GM18870 (cell line): ENCODE data around the gene CDH13.

Source experiments
- ATAC-seq: cut with Tn5 transposase; IDR thresholded peaks from one replicate; pipeline ENCODE4 v1.9.1; 2021; ENCODE audit warnings: moderate library complexity; ENCODE audit not compliant: unreplicated experiment

The CDH13 gene

DNA sequence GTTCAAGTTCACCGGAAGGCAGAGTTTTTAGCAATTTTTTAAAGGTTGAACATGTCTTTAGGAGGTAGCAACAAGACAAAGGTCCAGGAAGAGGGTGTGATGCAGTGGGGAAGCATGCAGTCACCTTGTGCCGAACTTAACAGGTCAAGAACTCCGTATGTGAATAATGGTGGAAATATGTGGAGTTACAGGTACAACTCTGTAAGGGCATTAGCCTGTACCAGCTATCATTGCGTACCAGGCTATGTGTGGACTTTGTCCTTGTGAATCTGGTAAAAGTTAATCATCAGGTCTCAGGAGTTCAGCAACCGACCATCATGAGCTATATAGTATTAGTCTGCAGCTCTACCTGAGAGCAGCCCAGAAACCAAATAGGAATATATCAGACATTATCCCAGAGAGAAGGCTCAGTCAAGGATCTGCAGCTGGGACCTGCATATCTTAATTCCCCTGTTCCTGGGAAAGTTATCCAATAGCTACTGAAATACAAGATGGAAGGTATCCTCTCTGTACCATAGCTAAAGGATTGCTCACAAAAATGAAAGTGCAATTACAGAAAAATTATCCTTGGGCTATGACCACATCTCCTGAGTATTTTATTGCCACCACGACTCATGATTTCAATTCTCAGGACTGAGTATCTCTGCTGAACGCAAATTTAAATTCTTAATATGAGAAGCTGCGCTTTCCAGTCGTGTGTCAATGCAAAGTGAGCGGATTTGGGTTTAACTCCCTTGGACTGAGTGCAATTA, 469.3 kb downstream of the CDH13 start:
- ATAC-seq, result no peak

DNA sequence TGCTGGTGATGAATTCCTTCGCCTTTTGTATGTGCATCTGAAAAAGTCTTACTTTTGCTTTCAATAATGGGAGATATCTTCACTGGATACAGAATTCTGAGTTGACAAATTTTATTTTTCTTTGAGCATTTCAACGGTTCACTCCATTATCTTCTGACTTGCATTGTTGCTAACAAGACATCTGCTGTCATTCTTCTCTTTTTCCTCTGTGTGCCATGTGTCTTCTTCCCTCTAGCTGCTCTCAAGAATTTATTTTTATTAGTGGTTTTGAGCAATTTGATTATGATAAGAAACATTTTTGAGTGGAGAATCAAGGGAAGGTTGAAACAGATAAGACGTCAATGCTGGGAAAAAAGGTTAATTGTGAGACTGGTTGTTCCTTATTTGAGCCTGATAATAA, 471.8 kb downstream of the CDH13 start:
- no peak for ATAC-seq

DNA sequence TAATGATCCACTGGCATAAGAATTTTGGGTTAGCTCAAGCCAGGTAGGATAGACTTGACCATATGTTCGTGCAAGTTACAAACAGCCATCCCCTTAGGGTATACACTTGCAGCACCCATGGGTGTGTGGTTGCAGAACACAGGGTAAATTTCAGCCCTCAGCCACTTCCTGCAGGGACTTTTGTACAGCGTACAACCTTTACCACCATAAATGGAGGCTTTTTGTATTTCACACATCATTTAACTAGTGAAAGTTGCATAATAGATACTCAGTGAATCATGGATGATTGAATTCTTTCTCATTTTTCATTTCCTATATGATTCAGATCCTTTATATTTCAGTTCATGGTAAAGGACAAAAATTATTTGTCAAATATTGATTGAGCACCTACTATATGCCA, 473.9 kb downstream of the CDH13 start:
- no peak for ATAC-seq

DNA sequence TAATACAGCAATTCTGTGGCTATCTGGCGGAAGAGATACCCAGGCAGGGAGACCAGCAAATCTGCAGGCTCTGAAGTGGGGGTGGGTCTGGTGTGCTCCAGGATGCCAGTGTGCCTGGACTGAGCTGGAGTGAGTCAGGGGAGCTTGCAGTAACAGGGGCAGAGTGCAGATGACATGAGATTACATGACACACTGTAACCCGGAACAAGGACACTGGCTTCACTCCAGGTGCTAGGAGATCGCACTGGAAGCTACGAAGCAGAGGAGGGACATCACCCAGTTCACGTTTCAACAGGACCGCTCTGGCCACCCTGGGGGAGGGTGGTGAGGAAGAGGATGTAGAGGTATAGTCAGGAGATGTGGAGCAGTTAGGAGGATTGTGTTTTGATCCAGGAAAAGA, 475.6 kb downstream of the CDH13 start:
- no peak for ATAC-seq

DNA sequence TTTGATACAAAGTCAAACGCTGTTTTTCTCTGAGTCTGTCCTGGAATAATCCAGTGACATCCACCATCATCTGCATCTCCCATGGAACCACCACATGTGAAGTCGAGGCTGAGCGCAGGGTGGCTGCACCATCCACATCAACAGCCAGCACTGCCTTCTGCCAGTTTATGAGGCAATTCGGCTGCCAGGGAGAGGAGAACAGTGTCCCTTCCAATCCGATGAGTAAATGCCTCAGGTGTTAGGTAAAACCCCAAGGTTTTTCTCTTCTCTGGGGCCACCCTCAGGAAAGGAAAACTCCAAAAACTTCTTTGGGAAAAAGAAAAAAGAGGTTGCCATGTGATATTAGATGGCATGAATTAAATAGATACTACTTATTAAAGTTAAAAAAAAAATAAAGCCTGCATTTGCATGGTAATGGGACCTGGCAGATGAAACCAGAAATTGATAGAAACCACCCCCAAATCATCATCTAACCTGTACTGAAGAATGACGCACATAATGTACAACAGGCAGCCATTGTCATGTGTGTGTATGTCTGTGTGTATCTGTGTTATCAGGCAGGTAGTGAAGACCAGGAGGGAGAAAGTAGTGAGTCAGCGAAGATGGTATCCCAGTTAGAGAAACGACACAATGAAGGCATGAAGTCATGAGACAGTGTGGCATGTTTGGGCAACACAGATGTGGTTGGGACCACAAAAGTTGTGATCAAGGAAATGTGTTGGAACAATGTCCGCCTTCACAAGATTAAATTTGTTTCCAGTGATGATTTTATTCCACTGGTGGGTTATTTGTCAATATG, 478.7 kb downstream of the CDH13 start:
- ATAC-seq, result no peak

DNA sequence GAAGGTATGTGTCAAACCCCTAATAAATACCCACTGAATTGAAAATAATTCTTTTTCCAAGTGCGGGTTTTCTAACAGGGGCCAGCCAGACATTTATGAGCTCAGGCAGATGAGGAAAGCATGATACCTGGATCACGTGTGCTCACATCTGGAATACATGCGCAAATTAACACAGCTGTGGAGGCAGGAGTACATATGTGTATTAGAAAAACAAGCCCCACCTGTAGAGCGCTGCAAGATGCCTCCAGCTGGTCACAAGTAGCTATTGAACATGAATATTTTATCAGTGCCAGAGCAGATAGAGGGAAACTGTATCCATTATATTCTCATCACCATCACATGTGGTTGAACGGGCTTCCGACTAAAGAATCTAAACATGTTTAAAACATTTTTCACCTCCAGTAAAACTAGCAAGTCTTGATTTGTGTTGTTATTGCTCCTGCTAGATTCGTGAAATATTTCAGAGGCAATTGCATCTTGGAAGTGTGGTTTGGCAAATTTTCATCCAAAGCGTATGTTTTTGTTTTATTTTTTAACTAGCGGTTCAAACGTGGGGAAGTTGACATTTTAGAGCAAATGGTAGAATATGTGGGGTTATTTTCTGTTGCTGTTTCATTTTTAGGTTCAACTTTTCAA, 482.8 kb downstream of the CDH13 start:
- no peak for ATAC-seq

DNA sequence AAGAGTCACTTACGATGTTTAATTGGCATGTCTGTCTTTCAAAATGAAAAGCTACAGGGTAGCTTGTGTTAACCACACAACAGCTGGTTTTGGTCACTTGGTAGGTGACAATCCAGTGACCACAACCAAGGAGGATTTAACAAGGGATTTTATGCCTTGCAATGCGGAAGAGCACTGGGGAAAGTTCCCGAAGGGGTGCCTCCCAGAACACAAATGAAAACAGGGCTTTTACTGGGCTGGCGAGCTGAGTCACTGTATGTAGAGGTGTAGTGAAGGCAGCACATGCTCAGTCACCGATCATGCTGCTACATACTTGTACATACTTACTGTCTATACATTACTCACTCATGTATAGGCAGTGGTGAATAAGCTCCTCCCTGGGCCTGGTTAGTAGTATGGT, 483.5 kb downstream of the CDH13 start:
- no peak for ATAC-seq

DNA sequence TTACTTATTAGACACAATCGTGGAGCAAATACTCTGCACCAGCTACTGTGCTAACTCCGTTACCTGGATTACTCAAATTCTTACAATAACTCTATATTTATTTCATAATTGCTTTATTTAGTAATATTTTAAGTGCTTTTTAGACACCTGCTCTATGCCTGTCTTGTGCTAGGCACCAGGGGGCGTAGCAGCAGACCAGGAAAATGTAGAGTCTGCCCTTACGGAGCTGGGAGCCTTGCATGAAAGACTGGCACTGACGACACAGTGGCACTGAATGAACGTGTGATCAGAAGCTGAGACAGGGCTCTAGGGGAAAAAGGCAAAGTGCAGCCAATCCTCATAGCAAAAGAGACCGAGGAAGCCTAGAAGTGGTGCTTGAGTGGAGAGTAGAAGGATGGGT, 486.5 kb downstream of the CDH13 start:
- no peak for ATAC-seq

DNA sequence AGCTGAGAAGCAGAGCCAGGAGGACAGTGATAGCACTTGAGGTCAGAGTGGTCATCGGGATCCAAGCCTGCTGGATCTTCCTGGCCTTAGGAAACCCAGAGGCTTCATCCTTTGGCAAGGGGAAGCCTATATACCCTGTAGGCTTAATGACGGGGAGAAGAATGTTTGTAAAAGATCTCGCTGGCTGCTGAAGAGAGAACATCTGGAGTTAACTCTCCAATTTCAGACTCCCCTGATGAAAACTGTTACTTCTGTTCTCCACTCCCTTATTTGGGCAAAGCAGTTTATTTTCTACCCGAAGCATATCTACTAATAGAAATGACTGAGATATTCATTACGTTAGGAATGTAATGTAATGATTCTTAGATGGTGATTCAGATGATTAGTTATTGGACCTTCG, 487.0 kb downstream of the CDH13 start:
- no peak for ATAC-seq

DNA sequence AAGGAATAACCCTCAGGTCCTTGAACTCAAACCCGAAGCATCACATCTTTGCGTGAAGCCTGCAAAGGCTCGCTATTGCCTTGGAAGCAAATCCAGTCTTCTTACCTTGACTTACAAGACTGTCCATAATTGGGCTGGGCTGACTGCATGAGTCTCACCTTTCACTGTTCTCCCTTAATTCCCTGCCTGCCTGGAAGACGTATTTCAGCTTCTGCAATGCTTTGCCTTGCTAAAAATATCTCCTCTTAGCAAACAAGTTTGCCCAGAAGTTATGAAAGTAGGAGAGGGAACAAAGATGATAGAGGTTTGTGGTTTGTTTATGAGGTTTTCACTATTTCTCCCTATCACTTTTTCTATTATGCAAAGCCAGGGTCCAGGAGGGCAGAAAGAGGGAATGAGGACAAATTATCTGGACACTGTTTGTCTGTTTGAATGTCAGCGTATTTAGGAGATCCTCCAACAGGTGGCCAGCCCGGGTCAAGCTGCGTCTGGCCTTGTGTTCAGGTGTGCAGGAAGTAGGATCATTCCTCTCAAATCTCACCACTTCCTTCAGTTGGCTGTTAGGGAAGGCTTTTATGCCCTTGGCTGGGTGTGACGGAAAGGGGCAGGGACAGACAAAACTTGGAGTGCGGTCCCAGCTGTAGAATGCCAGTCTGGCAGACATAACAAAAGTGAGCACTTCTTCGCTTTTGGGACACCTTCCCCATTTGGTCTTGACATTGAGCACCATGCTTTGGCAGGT, 488.9 kb downstream of the CDH13 start:
- no peak for ATAC-seq

DNA sequence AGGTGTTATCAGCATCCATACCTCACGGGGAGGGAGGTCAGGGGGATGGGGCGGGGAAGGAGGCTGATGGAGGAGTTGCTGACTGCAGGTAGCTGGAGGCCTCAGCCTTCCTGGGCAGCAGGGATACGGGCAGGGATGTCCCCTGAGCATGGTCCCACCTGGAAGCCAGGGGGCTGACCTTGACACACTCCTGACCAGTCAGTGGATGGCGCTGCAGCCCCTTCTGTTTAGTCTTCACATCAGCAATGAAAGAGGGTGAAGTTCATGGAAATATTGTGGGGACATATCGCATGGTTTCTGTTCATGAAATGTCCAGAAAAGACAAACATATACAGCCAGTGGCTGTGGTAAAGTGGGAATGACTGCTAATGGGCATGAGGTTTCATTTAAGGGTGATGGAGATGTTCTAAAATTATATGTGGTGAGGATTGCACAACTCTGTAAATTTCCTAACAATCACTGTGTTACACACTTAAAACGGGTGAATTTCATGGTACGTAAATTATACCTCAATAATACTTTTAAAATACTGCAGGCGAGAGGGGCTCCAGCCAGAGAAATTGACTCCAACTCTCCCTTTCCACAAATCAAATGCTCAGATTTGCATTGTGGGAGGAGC, 489.6 kb downstream of the CDH13 start:
- no peak for ATAC-seq

DNA sequence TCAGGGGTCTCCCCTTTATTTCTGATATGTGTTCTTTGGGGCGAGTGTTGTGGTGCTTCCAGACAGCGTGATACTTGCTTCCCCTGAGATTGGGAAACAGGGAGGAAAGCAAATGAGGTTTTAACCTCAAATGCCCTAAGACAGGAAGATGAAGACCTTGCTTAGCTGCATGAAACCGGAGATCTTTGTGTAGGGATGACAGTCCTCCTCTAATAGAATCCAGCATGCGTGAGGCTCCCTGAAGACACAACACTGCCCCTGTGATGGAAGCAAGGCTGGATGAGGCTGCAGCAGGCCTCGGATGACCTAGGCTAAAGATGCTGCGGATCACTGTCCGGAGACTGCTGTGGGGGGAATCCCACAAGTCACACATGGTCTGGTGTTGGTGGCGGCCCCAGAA, 491.0 kb downstream of the CDH13 start:
- no peak for ATAC-seq

DNA sequence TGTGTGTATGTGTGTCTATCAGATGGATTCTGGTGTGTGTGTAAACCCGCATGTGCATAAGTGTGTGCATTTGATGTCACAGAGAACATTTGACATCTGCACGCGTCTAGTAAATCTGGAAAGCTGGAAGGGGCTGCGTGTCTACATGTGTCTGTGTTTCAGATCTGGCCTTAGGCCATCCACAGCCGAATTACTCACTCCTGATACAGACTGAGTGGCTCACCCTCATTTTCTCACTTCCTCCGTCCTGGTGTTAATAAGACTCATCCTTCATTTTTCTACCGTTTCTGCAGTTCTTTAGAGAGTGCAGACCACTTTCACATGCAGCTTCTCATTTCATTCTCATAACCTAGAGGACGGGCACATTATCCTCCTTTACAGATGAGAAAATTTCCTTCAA, 491.6 kb downstream of the CDH13 start:
- ATAC-seq, result no peak

DNA sequence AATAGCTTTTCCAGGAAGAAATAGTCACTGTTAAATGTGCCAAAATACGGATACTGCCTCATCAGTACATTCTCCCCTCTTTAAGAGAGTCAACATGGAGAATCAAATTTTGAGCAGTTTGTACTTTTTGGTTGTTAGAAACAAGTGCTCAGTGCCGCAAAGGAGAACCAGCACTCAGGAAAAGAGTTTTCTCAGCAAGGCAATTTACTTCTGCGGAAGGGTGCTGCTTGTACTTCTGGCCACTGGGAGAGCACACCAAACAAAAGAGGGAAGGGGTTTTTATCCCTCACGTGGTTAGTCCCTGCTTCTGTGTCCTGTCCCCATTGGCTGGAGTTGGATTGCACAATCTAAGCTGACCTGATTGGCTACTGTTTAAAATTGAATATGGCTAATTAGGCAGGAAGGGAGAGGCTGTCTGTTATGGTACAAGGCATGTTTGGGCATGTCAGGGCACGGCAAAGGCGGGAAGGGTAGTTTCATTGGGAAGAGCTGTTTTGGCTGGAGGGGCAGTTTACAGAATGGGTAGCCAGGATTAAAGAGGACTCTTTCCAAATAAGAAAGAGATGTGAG, 499.3 kb downstream of the CDH13 start:
- no peak for ATAC-seq

DNA sequence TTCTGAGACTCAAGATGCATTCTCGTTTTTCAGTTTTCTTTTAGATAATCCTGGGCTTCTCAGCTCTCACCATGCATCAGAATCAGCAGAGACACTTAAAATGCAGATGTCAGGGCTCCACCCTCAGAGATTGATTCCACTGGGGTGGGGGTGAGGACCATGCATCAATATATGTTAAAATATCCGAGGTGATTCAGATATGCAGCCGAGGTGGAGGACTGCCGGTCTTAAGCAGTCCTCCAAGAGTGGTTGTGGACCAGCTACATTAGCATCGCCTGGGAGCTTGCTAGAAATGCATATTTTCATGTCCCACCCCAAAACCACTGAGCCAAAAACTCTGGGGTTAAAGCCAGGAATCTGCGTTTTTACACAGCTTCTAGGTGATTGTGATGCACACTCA, 501.3 kb downstream of the CDH13 start:
- no peak for ATAC-seq

DNA sequence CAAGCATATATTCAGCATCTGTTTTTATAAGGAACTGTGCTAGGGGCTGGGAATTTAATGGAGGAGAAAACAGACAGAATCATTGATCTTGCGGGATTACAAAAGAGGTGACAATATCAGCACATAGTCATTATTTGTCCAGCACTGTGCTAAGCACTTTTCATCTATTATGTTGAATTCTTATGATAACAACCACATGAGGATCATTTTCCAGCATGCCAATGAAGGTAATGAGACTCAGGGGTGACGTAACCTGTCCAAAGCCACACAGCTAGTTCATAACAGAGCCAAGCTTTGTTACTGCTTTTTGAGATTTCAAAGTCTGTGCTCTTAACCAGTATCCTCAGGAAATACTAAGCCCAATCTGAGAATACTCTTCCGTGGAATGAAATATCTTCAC, 503.3 kb downstream of the CDH13 start:
- ATAC-seq, result no peak

DNA sequence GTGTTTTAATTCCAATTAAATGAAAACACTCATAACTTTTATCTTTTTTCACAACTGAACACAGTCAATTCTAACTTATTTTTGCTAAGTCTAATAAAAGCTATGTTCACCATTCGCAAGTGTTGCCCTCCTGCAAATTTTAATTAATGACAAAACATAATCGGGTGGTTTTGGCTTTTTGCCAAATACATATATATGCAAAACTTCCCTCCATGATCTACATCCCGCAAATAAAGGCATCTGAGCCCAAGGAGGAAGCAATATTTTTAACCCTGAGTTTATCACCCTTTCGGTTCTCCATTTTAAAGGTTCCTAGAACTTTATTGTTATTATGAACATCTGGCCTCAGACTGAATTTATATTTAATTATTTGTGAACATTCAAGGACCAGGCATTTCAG, 507.9 kb downstream of the CDH13 start:
- ATAC-seq, result no peak

DNA sequence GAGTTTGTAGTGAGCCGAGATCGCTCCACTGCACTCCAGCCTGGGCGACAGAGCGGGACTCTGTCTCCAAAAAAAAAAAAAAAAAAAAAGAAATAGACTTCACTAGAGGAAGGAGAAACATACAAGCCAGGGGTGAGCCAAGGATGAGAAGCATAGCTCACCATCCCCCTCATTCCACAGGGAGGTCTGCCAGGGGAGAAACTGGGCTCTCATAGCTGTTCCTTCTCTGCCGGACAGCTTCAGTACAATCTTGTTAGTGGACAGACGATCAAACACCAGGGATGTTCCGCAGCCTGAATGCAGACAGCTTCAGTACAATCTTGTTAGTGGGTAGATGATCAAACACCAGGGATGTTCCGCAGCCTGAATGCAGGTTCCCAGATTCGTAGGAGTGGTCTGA, 509.6 kb downstream of the CDH13 start:
- ATAC-seq, result no peak

DNA sequence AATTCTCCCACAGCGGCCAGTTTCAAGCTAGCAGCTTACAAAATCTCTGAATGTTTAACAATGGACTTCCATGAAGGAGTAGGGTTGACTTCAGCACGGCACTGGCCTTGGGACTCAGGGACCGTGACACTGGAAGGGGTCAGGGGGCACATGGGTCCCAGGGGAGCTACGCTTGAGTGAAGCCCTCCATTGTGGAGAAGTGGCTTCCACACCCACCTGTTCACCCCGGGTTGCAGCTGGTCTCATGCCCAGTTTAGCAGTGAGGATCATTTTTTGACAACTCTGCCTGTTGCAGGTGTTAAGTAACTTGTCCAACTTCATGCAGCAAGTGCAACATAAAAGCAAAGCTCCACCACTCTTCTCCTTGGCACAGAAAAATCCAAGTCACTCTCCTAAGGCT, 510.2 kb downstream of the CDH13 start:
- no peak for ATAC-seq

DNA sequence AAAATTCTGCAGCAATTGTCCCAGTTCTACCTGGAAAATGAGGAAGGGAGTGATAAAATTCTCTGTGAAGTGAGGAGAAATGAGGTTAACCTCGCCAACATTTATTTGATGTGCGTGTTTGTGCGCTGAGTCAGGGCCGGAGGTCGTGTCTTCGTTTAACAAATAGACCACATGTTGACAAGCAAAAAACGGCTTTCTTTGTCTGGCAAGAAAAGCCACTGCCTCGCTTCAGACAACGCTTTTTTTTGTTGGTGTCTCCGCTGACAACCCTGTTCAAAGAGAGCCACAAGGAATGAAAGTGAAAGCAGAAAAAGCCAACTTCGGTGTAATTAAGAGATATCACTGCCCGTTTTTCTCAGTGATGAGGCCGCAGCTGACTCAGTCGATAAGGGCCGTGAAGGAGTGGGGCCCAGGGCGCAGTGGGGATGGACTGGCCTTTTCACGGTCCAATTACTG, 510.6 kb downstream of the CDH13 start:
- no peak for ATAC-seq

DNA sequence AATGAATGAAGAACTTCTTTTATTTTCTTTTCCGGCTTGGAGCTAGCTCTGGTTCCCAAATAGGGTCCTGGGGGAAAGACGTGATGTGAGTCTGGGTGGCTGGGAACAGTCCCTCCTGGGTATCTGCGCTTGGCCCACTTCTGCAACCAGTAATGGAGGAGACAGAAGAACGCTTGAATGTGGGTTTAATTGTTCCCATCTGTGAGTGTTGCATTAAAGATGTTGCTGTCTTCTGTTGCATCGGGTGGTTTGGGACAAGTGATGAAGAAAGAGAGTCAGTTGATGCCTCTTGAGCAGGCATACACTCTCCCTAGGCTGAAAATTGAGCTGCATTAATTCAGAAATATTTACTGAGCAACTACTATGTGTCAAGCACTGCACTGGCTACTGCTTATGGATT, 511.1 kb downstream of the CDH13 start:
- no peak for ATAC-seq
